GM21723 (cell line): ENCODE results near the gene TPP1.
A peak's percentile ranks its signal among the peaks of the same experiment; 100 is the strongest.

Experiments
- ATAC-seq: cut with Tn5 transposase; IDR thresholded peaks from one replicate; pipeline ENCODE4 v1.9.1; 2021; ENCODE audit warnings: mild to moderate bottlenecking, moderate library complexity; ENCODE audit not compliant: unreplicated experiment

TPP1 gene

DNA sequence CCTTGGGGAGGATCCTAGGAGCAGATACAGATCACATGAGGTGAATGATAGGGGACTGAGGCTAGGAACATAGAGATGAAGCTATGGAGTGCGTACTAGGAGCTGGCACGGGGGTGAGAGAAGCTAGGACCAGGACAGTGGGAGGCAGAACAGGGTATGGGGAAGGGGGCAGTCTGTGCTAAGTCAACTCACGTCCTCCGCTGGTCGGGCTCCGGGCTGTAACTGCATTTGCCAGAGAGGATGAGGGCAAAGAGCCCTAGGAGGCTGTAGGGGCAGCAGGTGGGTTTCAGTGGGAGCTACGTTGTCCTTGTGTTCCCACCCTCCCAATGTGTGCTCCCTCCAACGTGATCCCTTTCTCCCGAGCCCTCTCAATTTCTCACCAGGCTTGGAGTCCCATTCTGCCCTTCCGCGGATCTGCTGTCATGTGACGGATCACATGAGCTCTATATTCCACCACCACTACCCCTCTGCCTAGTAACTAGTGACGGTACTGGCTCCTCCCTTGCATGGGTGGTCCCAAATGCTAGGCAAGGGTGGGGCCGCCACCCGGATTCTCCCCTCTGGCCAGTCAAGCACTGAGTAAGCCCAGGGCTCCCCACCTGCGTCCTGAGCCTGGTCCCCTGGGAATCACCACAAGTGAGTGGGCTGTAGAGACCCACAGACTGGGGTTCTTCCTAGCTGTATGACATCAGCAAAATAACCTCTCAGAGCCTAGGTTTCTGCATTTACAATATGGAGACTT, at the start of gene TPP1:
Gene TPP1 (minus strand): TSS at position 419 of the 742 bp plus-strand sequence. CDS start 22 bp downstream, at position 397.
- ATAC-seq: peak; percentile 98

DNA sequence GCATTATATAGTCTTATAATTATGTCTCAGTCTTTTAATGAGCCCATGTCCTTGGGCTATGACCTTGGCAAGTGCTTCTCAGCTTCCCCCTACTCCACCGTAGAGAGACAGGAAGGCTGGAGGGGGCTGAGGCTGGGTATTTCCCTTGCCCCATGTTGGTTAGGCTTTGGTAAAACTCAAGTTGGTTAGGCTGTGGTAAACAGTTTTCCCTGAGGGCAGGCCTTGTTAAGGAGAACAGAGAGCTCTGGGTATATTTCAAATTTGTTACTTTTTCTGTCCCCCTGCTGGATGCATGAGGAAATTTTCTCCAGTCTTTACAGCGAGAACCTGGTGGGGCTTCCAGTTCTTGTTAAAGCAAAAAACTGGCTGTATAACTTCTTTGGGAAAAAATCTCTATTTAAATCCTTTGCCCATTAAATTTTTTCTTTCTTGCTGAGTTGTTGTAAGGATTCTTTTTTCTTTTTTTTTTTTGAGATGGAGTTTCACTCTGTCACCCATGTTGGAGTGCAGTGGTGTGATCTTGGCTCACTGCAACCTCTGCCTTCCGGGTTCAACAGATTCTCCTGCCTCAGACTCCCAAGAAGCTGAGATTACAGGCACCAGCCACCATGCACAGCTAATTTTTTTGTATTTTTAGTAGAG, 48.6 kb upstream of the TPP1 start:
- peak; percentile 62 for ATAC-seq

- no peak for ATAC-seq
Observed at GRCh38 chr11:6666302-6667183, 47.3 kb upstream of the TPP1 start.

DNA sequence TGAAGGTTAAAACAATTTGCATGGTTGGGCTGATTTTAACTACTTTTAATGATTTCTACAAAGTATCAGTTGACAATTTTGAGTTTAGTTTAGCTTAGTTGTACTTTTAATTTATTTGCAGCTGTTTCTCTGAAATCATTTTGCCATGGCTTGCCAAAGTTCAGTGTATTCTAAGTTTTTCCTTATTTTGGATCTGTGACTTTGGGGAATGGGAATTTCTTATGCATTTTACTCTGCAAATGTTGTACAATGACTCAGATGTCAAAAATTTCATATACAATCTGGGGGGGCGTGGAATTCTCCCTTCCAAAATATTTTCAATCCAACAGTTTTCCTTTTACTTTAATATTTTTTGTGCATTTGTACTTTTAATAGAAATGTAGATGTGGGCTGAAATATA, 45.3 kb upstream of the TPP1 start:
- no peak for ATAC-seq

DNA sequence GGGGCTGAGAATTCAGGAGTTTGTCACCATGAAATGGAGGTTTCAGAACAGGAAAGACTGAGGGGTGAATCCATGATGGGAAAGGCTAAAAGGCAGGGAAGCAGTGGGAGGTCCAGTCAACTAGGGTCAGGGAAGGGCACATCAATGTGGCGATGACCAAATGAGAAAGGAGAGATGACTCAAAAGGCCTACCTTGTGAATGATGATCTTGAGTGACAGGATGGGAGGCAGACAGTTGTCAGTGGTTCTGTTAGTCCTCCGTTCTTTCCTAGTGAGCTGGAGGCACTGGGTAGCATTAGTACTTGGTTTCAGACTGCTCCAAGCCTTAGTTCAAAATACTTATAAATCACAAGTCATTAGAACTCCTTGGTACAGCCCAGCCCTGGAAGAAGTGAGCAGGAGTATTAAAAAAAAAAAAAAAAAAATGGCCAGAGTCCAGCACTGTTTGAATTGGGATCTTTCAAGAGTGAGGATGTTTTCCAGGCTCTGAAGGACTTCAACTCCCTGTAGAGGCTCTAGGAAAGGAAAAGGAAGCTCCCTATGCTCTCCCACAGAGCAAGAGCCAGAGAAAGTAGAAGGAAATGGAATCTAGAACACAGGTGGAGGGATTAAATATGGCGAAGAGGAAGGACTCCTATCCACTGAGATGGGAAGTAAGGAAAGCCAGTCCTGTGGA, 44.7 kb upstream of the TPP1 start:
- no peak for ATAC-seq

- ATAC-seq: no peak
Observed at GRCh38 chr11:6660712-6661111, 41.5 kb upstream of the TPP1 start.

DNA sequence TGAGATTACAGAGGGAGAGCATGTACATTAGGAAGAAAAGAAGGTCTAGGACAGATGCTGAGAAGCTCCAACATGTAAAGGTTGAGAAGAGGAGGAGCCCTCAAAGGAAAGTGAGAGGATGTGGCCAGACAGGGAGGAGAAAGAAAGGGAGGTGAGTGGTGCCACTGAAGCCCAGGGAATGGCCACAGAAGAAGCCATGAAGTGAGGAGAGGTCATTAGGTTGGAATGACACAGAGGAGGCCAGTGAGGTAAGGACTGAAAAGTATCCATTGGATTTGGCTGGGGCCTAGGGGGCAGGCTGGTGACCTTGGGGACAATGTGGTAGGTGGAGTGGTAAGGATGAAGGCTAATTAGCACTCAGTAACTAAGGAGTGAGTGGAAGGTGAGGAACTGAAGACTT, 39.4 kb upstream of the TPP1 start:
- ATAC-seq: no peak

DNA sequence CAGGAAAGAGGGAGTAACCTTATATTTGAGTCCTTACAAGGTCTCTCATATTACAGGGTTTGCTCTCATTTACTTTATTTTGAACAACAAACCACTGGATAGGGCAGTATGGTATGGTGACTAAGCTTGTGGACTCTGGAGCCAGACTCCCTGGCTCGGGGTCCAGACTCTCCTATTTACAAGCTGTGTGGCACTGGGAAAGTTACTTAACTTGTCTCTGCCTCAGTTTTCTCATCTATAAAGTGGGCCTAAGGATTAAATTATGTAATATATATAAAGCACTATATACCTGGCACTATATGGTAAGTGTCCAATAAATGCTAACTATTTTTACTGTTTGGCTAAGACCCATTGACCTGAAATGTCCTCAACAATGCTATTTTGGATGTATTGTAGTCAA, 38.1 kb upstream of the TPP1 start:
- ATAC-seq: no peak

DNA sequence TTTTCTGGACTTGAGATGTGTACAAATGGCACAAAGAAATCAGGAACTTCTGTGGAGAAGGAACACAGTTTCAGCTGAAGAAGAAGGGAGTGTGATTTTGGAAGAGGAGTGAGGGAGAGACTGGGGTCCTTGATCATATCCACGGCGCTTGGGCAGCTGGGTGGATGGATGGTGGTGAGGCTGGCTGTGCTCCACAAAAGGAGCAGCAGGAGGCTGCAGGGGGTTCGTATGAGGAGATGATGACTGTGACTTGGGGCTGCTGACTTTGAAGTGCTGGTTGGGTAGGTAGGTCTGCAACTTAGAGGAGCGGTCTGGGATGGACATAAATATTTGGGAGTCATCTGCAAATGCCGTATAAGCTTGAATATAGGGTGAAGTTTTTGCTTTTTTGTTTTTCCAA, 37.7 kb upstream of the TPP1 start:
- no peak for ATAC-seq

- ATAC-seq: no peak
Observed at GRCh38 chr11:6656584-6656915, 37.3 kb upstream of the TPP1 start.

- no peak for ATAC-seq
Observed at GRCh38 chr11:6655790-6656583, 36.8 kb upstream of the TPP1 start, which contains the start of gene DCHS1. TSS of gene DCHS1 (minus strand) at chr11:6655809. CDS start at chr11:6641613, 14,196 bp downstream.

DNA sequence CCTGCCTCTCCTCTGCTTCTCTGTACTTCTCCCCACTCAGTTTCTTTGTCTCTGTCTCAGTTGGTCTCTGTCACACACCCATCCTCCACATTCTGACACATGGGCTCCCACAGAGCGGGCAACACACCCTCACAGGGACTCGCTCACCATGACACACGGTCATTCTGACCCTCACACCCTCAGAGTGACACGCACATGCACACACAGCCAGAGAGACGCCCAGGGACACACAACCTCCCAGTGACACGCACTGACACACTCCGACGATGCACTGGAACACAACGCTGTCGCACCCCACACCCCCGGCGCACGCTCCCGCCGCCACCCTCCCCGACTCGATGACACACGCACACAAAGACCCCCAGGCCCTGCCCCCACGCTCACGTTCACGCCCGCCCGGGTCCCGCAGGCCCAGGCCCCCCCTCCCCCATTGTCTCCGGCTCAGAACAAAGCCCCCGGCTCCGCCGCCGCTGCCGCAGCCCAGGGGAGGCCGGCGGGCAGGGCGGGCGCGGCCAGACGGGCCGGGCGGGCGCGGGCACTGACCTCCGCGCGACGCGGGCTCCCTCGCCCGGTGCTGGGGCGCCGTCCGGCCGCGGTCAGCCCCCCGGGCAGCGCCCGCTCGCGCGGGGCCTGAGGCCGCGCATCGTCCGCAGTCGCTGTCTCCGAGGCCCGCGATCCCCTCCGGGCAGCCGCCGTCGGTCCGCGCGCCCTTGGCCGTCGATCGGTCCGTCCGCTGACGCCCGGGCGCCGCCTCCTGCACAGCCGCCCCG, 36.0 kb upstream of the TPP1 start:
- ATAC-seq: no peak

DNA sequence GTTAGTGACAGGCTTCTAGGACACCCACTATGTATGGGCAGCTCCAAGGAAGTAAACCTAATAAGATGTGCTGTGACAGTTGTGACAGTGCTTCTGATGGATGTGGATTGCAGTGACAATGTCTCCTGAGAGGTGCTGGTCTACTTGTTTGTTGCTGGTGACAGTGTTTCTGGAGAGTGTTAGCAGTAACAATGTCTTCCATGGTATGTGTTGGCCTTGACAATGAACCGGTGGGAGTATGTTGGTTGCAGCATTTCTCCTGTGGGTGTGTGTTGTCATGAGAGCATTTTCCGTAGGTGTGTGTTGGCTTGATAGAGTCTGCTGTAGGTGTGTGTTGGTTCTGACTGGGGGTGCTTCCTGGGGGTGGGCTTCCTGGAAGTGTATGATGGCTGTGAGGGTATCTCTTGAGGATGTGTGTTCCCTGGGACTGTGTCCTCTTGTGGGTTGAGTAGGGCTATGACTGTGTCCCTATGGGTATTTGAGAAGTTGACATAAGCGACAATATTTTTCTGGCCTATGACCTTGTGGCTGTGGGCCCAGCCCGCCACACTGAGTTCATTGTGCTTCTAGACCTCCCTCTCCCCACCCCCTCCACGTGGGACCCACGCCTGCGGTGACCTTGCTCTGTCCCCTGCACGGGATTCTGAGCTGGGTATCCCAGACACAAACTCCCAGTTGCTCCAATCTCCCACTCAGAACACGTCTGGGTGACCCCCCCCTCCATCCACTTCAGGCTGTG, 35.2 kb upstream of the TPP1 start:
- ATAC-seq: no peak

DNA sequence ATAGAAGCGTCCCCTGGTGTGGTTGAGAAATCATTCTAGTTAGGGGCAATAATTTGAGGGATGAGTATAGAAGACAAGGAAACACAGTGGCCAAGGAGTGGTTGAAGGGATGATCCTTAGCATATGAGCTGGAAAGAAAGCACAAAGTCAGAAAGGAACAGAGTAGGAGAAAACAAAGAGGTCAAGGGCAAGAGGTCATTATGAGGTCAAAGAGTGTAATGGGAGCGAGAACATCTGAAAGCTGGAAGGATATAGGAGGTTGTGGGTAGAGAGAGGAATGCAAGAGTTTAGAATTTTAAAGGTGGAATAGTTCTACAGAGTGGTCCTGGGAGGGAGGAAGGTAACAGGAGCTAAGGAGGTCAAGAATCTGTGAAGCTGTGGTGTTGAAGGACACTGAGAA, 34.4 kb upstream of the TPP1 start:
- no peak for ATAC-seq

DNA sequence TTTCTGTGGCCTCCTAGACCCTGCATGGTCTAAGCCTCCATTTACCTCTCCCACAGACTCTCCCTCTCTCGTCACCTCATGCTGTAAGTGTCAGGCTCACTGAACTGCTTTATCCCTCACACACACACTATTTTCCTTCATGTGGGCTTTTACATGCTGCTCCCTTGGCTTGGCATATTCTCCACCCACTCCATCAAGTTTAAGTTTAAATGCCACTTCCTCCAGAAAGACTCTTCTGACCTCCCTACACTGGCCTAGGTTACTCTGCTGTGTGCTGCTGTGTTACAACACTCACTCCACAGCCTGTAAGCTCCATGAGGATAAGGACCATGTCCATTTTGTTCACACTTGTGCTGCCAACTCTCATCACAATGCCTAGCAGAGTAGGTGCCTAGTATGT, 33.9 kb upstream of the TPP1 start:
- no peak for ATAC-seq

GRCh38 chr11:6652182-6652581, 33.0 kb upstream of the TPP1 start:
- ATAC-seq: no peak

GRCh38 chr11:6650980-6651379, 31.8 kb upstream of the TPP1 start:
- ATAC-seq: no peak

GRCh38 chr11:6650104-6650503, 30.9 kb upstream of the TPP1 start:
- ATAC-seq: no peak

DNA sequence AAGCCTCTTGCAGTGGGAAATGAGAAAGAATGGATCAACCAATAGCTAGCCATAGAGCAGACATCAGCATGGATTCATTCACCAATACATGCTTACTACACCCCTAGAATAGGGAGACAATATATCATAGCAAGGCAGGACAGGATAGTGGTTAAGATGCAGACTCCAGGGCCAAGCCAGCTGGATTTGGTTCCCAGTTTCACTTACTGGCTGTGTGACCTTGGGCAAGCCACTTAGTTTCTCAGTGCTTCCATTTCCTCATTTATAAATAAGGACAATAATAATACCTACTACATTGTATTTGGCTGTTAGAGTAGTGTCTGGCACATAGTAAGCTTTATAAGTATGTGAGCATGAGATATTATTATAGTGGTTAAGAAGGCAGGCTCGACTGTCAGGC, 29.3 kb upstream of the TPP1 start:
- no peak for ATAC-seq
